Stimulated activated CD4-positive, alpha-beta T cell treated with anti-CD3 and anti-CD28 coated beads, Interleukin-12 subunit alpha, Interleukin-12 subunit beta, amount 100 ng/mL, for 4 hours (primary cell): Measurements from ENCODE around the gene ADCY5.

Experiments
- DNase-seq: peaks from one replicate; pipeline ENCODE4 v3.0.0-alpha.2; 2020

Gene ADCY5

DNA sequence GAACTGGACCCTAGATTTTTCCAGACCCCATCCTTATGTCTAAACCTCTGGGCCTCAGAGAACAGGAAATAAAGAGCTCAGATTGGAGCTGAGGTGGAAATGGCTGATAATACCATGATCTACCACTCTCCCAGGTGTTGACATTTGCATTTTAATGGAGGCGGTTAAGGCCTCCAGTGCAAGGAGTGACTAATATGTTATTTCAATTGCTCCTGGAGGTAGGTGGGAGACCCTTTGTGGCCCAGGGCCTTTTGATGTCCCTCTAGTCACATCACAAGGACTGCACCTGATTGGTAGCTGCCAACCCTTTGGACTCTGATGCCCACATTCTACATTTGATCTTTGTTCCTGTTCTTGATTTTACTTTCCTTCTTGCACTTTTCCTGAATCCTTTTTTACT, 9.0 kb upstream of the ADCY5 start:
- no peak for DNase-seq

DNA sequence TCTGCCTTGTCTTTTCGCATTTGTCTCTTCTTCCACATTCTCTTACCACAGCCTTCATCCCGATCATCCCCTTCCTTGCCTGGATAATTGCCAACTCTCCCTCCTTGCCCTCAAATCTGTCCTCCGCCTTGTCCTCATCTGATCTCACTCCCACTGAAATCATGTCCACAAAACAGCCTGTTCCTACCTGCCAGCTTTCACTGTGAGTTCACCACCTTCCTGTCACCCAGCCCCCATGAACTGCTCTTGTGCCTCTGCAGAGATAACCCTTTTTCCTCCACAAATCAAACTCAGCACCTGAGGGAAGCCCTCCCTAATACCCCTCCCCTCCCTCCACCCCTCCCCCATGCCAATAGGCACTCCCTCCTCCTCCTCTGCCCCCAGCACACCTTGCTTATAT, 4.8 kb upstream of the ADCY5 start:
- DNase-seq: no peak

GRCh38 chr3:123451186-123451585, 2.3 kb upstream of the ADCY5 start:
- DNase-seq: no peak

- DNase-seq: no peak
Measured at GRCh38 chr3:123449997-123450604, 1.2 kb upstream of the ADCY5 start.

- DNase-seq: no peak
Measured at GRCh38 chr3:123449102-123449996, 459 bp upstream of the ADCY5 start.

- peak; percentile 44 for DNase-seq
Measured at GRCh38 chr3:123447749-123448517, 957 bp downstream of the ADCY5 start.

DNA sequence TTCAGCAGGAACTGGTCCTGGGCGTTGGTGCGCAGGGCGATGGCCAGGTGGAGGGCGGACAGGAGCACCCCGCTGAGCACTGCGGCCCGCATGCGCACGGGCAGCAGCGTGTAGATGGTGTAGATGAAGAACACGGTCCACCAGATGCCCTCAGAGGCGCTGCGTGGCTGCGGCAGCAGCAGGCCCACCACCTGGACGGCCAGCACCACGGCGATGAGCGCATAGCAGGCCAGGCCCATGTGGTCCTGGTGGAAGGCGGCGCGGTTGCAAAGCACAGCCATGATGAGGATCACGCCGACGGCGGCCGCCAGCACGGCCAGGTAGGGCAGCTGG, 1.5 kb downstream of the ADCY5 start:
- no peak for DNase-seq

GRCh38 chr3:123446610-123447109, 2.2 kb downstream of the ADCY5 start:
- DNase-seq: no peak

GRCh38 chr3:123446210-123446609, 2.7 kb downstream of the ADCY5 start:
- DNase-seq: no peak

GRCh38 chr3:123445702-123446101, 3.2 kb downstream of the ADCY5 start:
- no peak for DNase-seq

DNA sequence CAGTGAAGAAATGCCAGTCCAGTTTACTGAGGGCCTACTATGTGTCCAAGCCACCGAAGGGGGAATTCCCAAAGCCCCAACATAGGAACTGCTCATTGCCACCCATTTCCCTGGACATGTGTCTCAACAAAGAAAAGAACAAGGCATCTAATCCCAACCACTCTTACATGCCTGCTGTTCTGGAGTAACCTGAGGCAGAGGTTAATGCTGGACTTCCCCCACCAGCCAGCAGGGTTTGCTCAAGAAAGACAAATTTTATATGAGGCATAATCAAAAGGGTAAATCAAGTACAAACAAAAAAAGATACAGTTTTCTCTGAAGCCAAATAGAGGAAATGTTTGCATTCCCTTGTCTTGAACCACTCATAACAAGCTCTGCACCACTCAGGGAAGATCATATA, 4.1 kb downstream of the ADCY5 start:
- DNase-seq: no peak

DNA sequence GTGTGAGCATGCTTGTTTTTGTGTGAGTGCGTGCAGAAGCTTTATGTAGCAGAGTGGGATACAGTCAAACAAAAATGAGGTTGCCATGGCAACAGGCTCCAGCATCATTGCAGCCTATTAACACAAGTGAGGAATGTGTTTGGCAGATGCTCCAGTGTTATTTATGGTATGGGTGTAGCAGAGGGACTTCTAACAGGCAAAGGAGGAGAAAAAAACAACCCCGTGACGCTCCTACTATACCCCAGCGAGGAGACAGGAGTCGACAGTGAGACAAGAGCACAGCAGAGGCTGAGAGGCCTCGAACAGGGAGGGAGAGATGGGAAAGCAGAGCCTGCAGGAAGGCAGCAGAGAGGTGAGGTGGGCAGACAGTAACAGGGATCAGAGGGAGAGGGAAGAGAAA, 4.9 kb downstream of the ADCY5 start:
- no peak for DNase-seq

- DNase-seq: no peak
Measured at GRCh38 chr3:123442908-123443307, 6.0 kb downstream of the ADCY5 start.

GRCh38 chr3:123442125-123442524, 6.8 kb downstream of the ADCY5 start:
- DNase-seq: no peak

GRCh38 chr3:123439806-123440580, 8.9 kb downstream of the ADCY5 start:
- no peak for DNase-seq

DNA sequence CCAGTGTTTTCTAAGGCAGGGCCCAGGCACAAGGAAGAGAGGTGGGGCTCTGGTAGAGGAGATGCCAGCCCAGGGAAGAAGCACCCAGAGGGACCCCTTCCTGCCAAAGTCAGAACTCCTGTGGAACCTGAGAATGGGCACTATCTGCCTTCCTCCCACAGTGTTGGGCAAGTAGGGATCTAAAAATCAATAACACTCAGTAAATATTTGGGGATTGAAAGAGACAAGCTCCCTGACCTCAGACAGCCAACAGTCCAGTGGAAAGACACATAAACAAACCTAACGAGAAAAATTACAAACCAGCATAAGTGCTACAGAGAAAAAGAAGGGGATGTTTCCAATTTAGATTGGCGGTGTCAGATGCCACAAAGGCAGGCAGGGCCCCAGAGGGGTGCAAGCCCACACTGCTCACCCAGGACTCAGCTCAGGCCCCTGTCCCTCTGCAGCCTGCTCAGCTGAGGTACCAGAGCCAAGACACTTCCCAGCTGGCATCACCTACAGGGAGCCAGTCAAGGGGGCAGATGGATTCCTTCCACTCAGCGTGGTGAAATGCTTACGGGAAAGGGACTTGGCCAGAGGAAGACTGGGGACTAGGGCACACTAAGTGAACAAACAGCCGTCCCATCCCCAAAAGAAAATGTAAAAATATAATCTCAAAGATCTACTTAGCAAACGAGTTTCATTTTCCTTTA, 15.9 kb downstream of the ADCY5 start:
- no peak for DNase-seq

DNA sequence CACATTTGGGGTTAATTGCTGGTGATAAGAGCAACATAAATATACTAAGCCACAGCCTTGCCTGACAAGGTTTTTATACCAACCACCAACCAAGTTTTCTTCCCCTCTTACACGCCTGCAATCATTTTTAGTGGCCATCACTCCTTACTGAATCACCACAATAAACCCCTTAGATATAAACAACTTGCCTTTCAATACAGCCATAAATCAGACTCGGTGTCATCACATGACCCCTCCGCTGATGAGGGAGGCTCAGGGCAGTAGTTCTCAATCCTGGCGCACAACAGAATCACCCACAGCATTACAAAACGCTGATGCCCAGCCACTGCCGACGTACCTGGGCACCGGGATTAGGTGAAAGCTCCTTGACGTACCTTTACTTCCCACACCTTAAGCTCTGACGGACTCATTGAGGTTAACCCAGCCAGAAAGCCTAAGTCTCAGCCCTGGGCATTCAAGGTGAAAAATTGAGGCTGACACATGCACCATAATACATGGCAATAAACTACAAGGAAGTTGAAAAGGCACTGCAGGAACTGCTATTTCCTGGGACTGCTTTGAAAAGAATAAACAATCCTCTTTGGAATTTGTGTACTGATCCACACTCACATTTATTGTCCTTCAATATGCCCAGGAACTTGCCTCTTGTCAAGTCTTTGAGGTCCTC, 17.1 kb downstream of the ADCY5 start:
- DNase-seq: no peak

- DNase-seq: no peak
Measured at GRCh38 chr3:123431007-123431657, 17.8 kb downstream of the ADCY5 start.

DNA sequence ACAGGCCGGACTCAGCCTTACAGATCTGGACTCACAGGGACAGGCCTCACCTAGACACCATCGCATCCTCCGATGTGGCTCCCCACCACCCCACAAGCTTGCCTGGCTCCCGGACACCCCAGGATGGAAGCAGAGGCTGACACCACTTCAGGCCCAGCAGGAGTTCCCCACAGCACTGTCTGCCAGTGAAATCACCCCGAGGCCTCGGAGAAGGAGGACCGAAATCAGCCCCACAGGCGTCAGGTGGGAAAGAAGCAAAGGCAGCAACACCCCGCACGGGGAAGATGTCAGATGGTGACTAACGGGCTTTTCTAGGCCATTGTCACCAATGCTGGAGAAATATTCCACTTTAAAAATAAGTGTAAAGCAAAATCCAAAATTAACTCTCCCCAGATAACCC, 18.6 kb downstream of the ADCY5 start:
- no peak for DNase-seq

GRCh38 chr3:123429362-123430125, 19.3 kb downstream of the ADCY5 start:
- DNase-seq: no peak
